Erythroblast (primary cell): ENCODE data around the gene DPP10.

Experiments
- DNase-seq, 2 experiments: peaks; one replicate each; lab custom pipeline; 2025; lab: John Stamatoyannopoulos, UW
- GATA1 ChIP-seq: IDR thresholded peaks from 2 replicates; pipeline ENCODE4 v1.6.1; 2011; ENCODE audit warnings: low read depth, mild to moderate bottlenecking, control low read depth, low read length, moderate library complexity
- POLR2A ChIP-seq: IDR thresholded peaks from 2 replicates; pipeline ENCODE4 v1.6.1; 2011; ENCODE audit warnings: mild to moderate bottlenecking, low read length

DPP10 gene

DNA sequence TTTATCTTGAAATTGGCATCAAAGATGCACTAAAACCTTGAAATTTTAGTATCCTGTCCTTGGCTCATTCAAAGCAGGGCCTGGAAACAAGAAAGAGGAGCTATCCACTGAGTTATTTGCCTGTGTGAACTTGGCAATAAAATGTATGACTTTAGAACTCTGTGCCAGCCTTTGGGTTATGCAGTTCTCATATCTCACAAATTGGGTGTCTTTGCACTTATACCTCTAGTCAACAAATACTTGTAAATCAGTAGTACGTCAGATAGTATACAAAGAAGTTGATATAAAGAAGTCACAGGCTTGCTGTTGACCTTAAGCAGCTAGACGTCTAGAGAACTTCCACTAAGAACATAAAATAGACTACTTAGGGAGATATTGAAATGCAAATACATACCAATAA lies 1331.9 kb downstream of the DPP10 start:
- TF ChIP-seq GATA1 = no peak
- no peak for TF ChIP-seq POLR2A
- DNase-seq = no peak

DNA sequence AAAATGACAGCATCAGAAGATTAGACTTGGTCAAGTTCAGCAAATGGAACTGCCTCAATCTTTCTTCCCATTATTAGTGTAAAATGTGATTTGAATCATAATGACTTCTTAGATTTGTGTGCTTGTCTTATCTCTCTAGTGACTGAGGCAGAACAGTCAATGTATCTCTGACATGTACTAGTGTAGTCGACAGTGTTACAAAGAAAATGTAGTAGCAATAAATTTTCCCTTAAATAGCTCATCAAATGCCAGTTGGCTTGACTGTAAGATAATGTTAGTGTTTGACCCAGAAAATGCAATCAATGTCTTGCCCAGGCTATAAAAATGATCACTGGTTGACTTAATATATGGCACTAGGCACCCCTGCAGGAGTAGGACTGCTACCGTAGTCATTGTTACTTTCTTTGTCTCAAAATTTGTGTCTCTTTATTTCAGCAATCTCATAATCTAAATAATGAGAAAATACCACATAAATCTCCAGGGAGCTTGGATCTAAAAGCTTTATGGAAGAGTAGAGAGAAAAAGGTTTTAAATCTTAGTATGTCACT lies 1336.7 kb downstream of the DPP10 start:
- TF ChIP-seq GATA1 = no peak
- TF ChIP-seq POLR2A = no peak
- no peak for DNase-seq

GRCh38 chr2:115782286-115782685 lies 1339.8 kb downstream of the DPP10 start:
- DNase-seq = no peak
- TF ChIP-seq POLR2A (no peak), GATA1 (no peak)

GRCh38 chr2:115796078-115796477 lies 1353.6 kb downstream of the DPP10 start:
- no peak for TF ChIP-seq POLR2A
- TF ChIP-seq GATA1 = no peak
- no peak for DNase-seq

DNA sequence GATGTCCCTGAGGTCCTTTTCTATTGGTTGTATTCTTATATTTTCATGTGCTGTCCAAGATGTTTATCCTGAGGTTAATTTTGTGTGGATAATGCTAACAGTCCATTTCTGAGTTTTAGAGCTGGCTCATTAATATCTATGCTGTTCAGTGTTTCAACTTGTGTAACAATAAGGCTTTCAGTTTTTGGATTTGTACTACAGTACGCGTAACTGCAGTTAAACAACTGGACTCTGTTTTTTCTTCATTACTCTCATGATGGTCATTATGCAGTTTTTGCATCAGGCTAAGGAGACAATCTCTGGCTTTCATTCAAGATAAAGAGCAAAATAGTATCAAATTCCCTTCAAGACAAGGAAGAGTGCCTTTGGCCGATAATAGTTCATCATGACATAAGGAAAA lies 1364.8 kb downstream of the DPP10 start:
- no peak for TF ChIP-seq GATA1
- no peak for TF ChIP-seq POLR2A
- DNase-seq = no peak

- TF ChIP-seq POLR2A (no peak), GATA1 (no peak)
- DNase-seq = no peak
These were observed 1383.5 kb downstream of the DPP10 start for GRCh38 chr2:115825912-115826311.

GRCh38 chr2:115833196-115833595 lies 1390.8 kb downstream of the DPP10 start:
- DNase-seq = no peak
- TF ChIP-seq GATA1 (no peak), POLR2A (no peak)

DNA sequence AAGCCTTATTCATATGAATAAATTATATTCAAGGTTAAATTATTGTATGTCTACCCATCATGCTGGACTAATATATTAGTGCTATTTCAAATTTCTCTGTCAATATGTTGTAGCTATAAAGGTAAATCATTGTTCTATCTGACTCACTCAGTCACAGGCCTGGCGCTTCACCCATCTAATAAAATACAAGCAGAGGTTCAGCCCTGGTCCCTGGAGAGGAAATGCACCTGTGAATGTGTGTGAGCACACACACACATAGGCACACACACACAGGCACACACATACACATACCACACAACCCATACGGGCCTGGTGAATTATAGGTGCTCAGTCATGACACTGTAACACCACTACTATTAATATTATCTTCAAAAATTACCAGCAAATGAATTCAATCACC lies 1396.1 kb downstream of the DPP10 start:
- TF ChIP-seq GATA1 (no peak), POLR2A (no peak)

DNA sequence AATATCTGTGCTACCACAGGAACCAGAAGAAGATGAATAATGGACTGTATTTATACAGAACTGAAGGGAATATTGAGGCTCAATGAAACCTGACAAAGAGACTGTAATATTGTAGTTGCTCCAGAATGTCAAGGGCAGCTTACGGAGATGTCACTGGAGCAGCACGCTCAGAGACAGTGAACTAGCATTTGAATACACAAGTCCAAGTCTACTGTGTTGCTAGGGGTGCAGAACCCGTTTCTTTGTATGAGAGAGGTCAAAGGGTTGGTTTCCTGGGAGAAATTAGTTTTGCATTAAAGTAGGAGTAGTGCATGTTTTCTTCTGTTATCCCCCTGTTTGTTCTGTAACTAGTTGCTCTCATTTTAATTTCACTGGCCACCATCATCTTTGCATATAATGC lies 1399.9 kb downstream of the DPP10 start:
- DNase-seq = no peak
- TF ChIP-seq GATA1 (no peak), POLR2A (no peak)

More for the DNA sequence above, 1396.1 kb downstream of the DPP10 start:
- no peak for DNase-seq

DNA sequence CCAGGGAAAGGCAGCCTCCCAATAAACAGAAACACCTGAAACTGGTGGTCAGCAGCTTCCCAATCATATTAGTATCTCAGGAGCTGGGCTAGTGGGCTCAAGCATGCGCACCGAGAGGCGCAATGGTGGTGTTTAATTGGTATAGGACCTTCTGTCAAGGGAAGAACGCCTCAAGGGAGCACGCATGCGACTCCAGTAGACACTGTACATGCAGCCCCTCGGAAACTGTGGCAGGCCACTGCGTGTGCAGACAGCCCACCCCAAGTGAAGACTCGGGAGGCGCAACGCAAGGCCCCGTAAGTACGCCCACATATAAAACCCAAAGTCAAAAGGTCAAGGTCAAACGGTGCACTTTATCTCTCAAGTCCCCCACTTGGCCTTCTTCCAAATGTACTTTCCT lies 1405.8 kb downstream of the DPP10 start:
- TF ChIP-seq GATA1 = no peak

GRCh38 chr2:115867024-115867423 lies 1424.6 kb downstream of the DPP10 start:
- no peak for DNase-seq
- TF ChIP-seq GATA1 = no peak
- no peak for TF ChIP-seq POLR2A

More for the DNA sequence above, 1405.8 kb downstream of the DPP10 start:
- DNase-seq = no peak

DNA sequence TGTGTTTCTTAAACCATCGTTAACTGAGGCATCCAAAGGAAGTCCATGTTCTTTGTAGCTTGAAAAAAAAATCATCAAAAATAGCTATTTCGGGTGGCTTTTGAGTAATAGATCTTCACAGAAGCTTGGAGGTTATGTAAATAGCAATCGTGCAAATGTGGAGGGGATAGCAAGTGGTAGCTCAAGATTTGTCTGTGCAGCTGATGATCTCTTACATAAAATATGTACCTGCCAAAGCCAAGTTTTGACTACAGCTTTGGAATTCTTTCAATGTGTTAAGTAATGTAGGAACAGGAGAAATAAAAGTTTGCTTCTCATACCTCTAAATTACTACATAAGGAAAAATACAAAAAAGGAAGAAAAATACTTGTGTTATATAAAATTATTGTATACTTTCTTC lies 1432.0 kb downstream of the DPP10 start:
- no peak for DNase-seq
- TF ChIP-seq POLR2A = no peak
- TF ChIP-seq GATA1 = no peak

DNA sequence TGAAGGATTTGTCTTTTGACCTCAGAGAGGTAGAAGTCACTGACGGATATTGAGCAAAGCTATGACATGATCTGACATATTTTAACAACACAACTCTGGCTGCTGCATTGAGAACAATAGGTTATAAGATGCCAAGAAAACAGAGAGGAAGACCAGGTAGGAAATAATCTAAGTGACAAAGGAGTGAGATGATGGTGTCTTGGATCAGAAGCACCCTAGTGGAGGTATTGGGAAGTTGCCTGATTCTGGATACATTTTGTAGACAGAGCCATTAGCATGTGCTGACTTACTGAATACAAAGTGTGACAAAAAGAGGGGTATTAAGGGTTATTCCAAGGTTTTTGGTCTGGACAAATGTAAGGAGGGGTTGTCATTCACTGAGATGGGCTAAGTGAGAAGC lies 1438.1 kb downstream of the DPP10 start:
- DNase-seq = no peak
- TF ChIP-seq GATA1 (no peak), POLR2A (no peak)

GRCh38 chr2:115887209-115887776 lies 1444.9 kb downstream of the DPP10 start:
- no peak for TF ChIP-seq GATA1
- no peak for TF ChIP-seq POLR2A

More at GRCh38 chr2:115887209-115887776, 1444.9 kb downstream of the DPP10 start:
- DNase-seq = no peak
